HS-27A (cell line): Measurements from ENCODE around the gene SHISA2.

ENCODE experiments used
- DNase-seq: peaks from one replicate; pipeline ENCODE4 v3.0.0-alpha.2; 2012; ENCODE audit warnings: low read depth, missing footprints

The SHISA2 gene

GRCh38 chr13:26017932-26018665 is 33.7 kb downstream of the SHISA2 start:
- DNase-seq: no peak

- no peak for DNase-seq
Observed at GRCh38 chr13:26017196-26017921, 34.5 kb downstream of the SHISA2 start.

- no peak for DNase-seq
Observed at GRCh38 chr13:26016189-26016588, 35.6 kb downstream of the SHISA2 start.

GRCh38 chr13:26015271-26016125 is 36.3 kb downstream of the SHISA2 start:
- DNase-seq: no peak

GRCh38 chr13:26012995-26013394 is 38.8 kb downstream of the SHISA2 start:
- DNase-seq: no peak

- DNase-seq: no peak
Observed at GRCh38 chr13:26011996-26012821, 39.6 kb downstream of the SHISA2 start.

- DNase-seq: no peak
Observed at GRCh38 chr13:26011208-26011573, 40.6 kb downstream of the SHISA2 start.

- no peak for DNase-seq
Observed at GRCh38 chr13:26010487-26011207, 41.2 kb downstream of the SHISA2 start.

GRCh38 chr13:26007261-26008125 is 44.3 kb downstream of the SHISA2 start:
- no peak for DNase-seq
